SIG-M5 treated with dmso at 0.1 percent for 504 hours (cell line): Measurements from ENCODE around the gene SCARB1.

Experiments used
- DNase-seq: peaks from one replicate; lab custom pipeline; 2025; ENCODE audit not compliant: unreplicated experiment; lab: John Stamatoyannopoulos, UW

SCARB1 gene

GRCh38 chr12:124824195-124824594, 39.5 kb downstream of the SCARB1 start:
- DNase-seq = peak; percentile 28

GRCh38 chr12:124823272-124823970, 40.2 kb downstream of the SCARB1 start:
- DNase-seq = no peak

- no peak for DNase-seq
Measured at GRCh38 chr12:124822218-124822617, 41.4 kb downstream of the SCARB1 start.

GRCh38 chr12:124821252-124822200, 42.1 kb downstream of the SCARB1 start:
- DNase-seq = no peak

GRCh38 chr12:124820199-124820598, 43.5 kb downstream of the SCARB1 start:
- no peak for DNase-seq

GRCh38 chr12:124819525-124819924, 44.1 kb downstream of the SCARB1 start:
- DNase-seq = no peak

GRCh38 chr12:124819080-124819479, 44.6 kb downstream of the SCARB1 start:
- DNase-seq = no peak

- DNase-seq = no peak
Measured at GRCh38 chr12:124817076-124818000, 46.3 kb downstream of the SCARB1 start.

- DNase-seq = no peak
Measured at GRCh38 chr12:124816295-124816854, 47.3 kb downstream of the SCARB1 start.

- peak; percentile 17 for DNase-seq
Measured at GRCh38 chr12:124814741-124815613, 48.7 kb downstream of the SCARB1 start.

- no peak for DNase-seq
Measured at GRCh38 chr12:124813782-124814181, 49.9 kb downstream of the SCARB1 start.

- no peak for DNase-seq
Measured at GRCh38 chr12:124812979-124813378, 50.7 kb downstream of the SCARB1 start.

- DNase-seq = no peak
Measured at GRCh38 chr12:124812356-124812755, 51.3 kb downstream of the SCARB1 start.

- DNase-seq = no peak
Measured at GRCh38 chr12:124811633-124812032, 52.0 kb downstream of the SCARB1 start.

- no peak for DNase-seq
Measured at GRCh38 chr12:124809878-124810277, 53.8 kb downstream of the SCARB1 start.

GRCh38 chr12:124809391-124809790, 54.3 kb downstream of the SCARB1 start:
- no peak for DNase-seq

- DNase-seq = no peak
Measured at GRCh38 chr12:124808272-124808671, 55.4 kb downstream of the SCARB1 start.

GRCh38 chr12:124805876-124806668, 57.6 kb downstream of the SCARB1 start:
- DNase-seq = no peak

GRCh38 chr12:124805050-124805449, 58.6 kb downstream of the SCARB1 start:
- peak; percentile 6 for DNase-seq
